ENCODE results near the gene NLGN4X. TPM values are rescaled to one million over a fixed set of nuclear protein-coding genes. Genes with fewer than 3 reads are reported as not detected.

Gene NLGN4X
- total RNA-seq, 2 donors from 2014 or later = 19.2 to 76.9 TPM

- H3K9ac ChIP-seq (ENCODE audit: extremely low read depth, low read length, poor library complexity, severe bottlenecking) = no peak overlapping the region
- no peaks in the 10 kb centered on the region for H3K27me3 ChIP-seq (ENCODE audit: control insufficient read depth, insufficient read depth, low read length, poor library complexity, severe bottlenecking)
- no peaks in the 10 kb centered on the region for H3K4me1 ChIP-seq (ENCODE audit: control insufficient read depth, insufficient read depth, low read length)
- no peak overlapping the region for H3K4me3 Mint-ChIP-seq
- no peak overlapping the region for H3K27ac ChIP-seq (ENCODE audit: low read depth, low read length)
- no peak overlapping the region for H3K27ac Mint-ChIP-seq
- H3K9me3 Mint-ChIP-seq = no peaks in the 10 kb centered on the region
- DNase-seq = no peak
- no peaks in the 10 kb centered on the region for H3K36me3 ChIP-seq (ENCODE audit: control insufficient read depth, insufficient read depth, low read length)
- H3K36me3 Mint-ChIP-seq (ENCODE audit: low read depth) = no peaks in the 10 kb centered on the region
- no peak overlapping the region for H3K4me3 ChIP-seq (ENCODE audit: low read length)
- H3K9me3 ChIP-seq (ENCODE audit: control insufficient read depth, low read length) = no peaks in the 10 kb centered on the region
- peak; percentile 24 for TF ChIP-seq CTCF (conservative IDR thresholded peaks at IDR 0.05)
- H3K4me1 Mint-ChIP-seq = no peaks in the 10 kb centered on the region
- no peaks in the 10 kb centered on the region for H3K27me3 Mint-ChIP-seq (ENCODE audit: insufficient read depth)
Measured at GRCh38 chrX:6129195-6129594, 99.5 kb downstream of the NLGN4X start.

- Mint-ChIP-seq H3K36me3 (ENCODE audit: low read depth) (no peaks in the 10 kb centered on the region), H3K27ac (no peak overlapping the region), H3K27me3 (ENCODE audit: insufficient read depth) (no peaks in the 10 kb centered on the region), H3K4me3 (no peak overlapping the region), H3K9me3 (no peaks in the 10 kb centered on the region), H3K4me1 (peaks cover 5% of the 10 kb centered on the region)
- Histone ChIP-seq H3K9ac (ENCODE audit: extremely low read depth, low read length, poor library complexity, severe bottlenecking) (no peak overlapping the region), H3K4me3 (ENCODE audit: low read length) (no peak overlapping the region), H3K27ac (ENCODE audit: low read depth, low read length) (no peak overlapping the region), H3K4me1 (ENCODE audit: control insufficient read depth, insufficient read depth, low read length) (no peaks in the 10 kb centered on the region), H3K36me3 (ENCODE audit: control insufficient read depth, insufficient read depth, low read length) (no peaks in the 10 kb centered on the region), H3K27me3 (ENCODE audit: control insufficient read depth, insufficient read depth, low read length, poor library complexity, severe bottlenecking) (no peaks in the 10 kb centered on the region), H3K9me3 (ENCODE audit: control insufficient read depth, low read length) (no peaks in the 10 kb centered on the region)
- TF ChIP-seq CTCF (conservative IDR thresholded peaks at IDR 0.05) = no peak
- WGBS, 2 experiments (ENCODE audit: insufficient coverage in 1 of 2, insufficient read length in 1 of 2) = 83% methylated on average over 2 of the region's 2 CpGs; no CpG with 5 or more reads in 1 of the 2 experiments
- no peak for DNase-seq
Measured at GRCh38 chrX:6120329-6120728, 108.3 kb downstream of the NLGN4X start.

GRCh38 chrX:6095469-6095868 lies 133.2 kb downstream of the NLGN4X start:
- H3K4me3 ChIP-seq (ENCODE audit: low read length) = no peak overlapping the region
- TF ChIP-seq CTCF (conservative IDR thresholded peaks at IDR 0.05) = peak; percentile 79
- DNase-seq = peak; percentile 75
- H3K9me3 ChIP-seq (ENCODE audit: control insufficient read depth, low read length) = peaks cover 17% of the 10 kb centered on the region
- H3K27ac ChIP-seq (ENCODE audit: low read depth, low read length) = no peak overlapping the region
- H3K27me3 ChIP-seq (ENCODE audit: control insufficient read depth, insufficient read depth, low read length, poor library complexity, severe bottlenecking) = no peaks in the 10 kb centered on the region
- no peak overlapping the region for H3K4me3 Mint-ChIP-seq
- WGBS, 2 experiments (ENCODE audit: insufficient coverage in 1 of 2, insufficient read length in 1 of 2) = 78% methylated on average over 4 of the region's 5 CpGs; no CpG with 5 or more reads in 1 of the 2 experiments
- H3K9me3 Mint-ChIP-seq = peaks cover 21% of the 10 kb centered on the region
- H3K27ac Mint-ChIP-seq = no peak overlapping the region
- H3K36me3 ChIP-seq (ENCODE audit: control insufficient read depth, insufficient read depth, low read length) = no peaks in the 10 kb centered on the region
- no peaks in the 10 kb centered on the region for H3K27me3 Mint-ChIP-seq (ENCODE audit: insufficient read depth)
- H3K4me1 ChIP-seq (ENCODE audit: control insufficient read depth, insufficient read depth, low read length) = no peaks in the 10 kb centered on the region
- H3K9ac ChIP-seq (ENCODE audit: extremely low read depth, low read length, poor library complexity, severe bottlenecking) = no peak overlapping the region
- peaks cover 5% of the 10 kb centered on the region for H3K4me1 Mint-ChIP-seq
- peaks cover 19% of the 10 kb centered on the region for H3K36me3 Mint-ChIP-seq (ENCODE audit: low read depth)
